Activated CD4-positive, alpha-beta T cell treated with anti-CD3 and anti-CD28 coated beads for 4 hours (primary cell): Measurements from ENCODE around the gene ITIH4.

Experiments used
- DNase-seq, 2 donors: peaks; one replicate each; pipeline ENCODE4 v3.0.0-alpha.2; 2020

ITIH4 gene

DNA sequence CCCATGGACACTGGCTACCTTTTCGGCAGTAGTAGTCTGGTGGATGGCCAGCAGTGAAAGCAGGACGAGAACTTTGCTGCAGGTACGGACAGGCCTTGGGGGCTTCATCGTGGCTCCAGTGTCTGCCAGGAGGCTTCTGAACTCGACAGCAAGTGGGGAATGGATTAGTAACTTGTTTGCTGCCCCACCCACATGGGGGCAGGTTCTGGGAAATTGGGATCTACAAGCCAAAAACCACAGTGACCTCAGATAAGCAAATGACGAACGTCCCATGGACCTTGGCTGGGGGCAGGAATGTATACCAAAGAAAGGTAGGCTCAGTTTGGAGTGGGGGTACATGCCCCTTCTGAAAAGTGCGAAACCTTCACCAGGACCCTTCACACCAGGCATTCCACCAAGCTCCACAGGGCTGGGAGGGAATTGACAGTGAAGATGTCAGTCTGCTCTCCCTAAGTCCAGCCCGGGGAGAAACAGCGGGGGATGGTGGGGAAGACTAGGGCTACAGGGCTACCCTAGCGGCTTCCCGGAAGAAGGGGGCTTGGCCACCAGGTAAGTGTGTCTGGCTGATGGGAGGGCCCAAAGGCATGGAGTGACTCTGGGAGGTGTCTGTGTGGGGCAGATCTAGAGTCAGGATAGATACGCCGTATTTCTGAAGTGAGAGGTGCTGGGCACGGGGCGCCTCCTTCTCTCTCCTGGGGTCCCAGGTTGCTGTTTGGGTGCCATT, at the start of gene ITIH4:
TSS of gene ITIH4 (minus strand) at position 138 of the 724 bp plus-strand sequence. CDS start at position 108, 30 bp downstream.
- no peak for DNase-seq

DNA sequence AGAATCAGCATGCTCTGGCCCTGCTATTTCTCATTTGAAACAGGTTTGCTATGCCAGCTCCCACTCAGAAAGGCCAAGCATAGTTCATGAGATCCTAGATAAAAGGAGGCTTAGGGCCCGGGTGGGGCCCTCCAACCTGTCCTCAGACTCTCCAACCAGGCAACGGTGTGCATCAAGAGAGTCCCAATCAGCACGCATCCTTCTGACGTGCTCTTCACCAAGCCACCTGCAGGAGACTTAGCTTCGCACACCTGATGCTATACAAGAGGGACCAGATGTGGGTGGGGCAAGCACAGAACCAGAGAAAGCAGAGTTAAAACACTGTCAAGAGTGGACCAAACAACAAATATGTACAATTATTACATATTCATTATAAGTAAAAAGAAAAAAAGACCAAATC, 49.6 kb upstream of the ITIH4 start:
- no peak for DNase-seq

DNA sequence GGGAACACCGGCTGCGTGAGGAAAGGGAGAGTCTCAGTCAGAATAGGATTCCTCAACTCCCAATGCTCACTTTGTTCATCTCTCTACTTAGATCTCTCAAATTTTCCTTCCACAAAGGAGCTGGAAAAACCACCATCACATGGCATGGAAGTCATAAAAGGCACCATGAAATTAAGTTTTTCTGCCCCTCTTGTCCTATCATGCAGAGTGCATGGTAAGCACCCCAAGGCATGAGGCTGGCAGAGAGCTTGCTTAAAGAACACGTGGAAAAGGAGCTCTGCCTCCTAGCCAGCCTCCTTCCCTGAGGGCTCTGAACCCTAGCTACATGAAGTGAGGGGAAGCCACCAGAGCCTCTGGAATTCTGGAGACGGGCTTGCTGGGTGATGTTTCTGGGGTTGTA, 49.1 kb upstream of the ITIH4 start:
- no peak for DNase-seq

DNA sequence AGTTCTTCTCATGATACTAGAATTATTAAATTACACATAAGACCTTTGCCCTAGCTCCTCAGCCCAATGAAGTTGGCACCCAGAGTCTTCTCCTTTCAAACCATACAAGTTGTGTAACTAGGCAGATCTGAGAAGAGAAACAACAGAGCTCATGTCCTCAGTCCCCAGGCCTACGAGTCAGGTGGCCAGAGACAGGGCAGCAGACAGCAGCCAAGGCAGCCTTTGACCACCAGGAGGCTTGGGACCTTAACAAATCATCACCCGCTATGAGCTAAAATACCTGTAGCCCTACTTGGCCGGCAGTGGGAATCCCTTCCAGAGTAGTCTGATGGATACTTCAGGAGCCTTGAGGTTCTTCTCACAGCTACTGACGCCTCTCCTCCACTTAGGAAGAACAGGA, 48.6 kb upstream of the ITIH4 start:
- no peak for DNase-seq

DNA sequence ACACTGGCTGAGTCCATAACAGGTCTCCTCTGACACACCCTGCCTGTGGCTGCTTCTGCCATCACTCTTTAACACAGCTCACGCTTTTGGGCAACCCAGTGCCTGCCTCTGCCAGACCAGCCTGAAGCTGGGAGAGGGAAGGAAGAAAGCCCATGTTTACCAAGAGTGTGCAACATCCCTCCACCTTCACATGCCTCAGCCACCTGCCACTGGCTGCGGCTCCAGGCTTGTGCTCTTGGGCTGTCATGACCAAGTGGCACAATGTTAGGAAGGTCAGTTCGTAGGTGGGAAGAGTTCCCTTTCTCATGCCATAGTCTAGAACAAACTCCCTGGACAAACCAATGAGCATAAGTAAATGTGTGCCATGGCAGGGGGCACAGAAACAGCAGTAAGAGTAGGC, 46.6 kb upstream of the ITIH4 start:
- DNase-seq = no peak

GRCh38 chr3:52874864-52875587, 44.6 kb upstream of the ITIH4 start:
- DNase-seq = no peak

GRCh38 chr3:52874160-52874701, 43.8 kb upstream of the ITIH4 start:
- no peak for DNase-seq

DNA sequence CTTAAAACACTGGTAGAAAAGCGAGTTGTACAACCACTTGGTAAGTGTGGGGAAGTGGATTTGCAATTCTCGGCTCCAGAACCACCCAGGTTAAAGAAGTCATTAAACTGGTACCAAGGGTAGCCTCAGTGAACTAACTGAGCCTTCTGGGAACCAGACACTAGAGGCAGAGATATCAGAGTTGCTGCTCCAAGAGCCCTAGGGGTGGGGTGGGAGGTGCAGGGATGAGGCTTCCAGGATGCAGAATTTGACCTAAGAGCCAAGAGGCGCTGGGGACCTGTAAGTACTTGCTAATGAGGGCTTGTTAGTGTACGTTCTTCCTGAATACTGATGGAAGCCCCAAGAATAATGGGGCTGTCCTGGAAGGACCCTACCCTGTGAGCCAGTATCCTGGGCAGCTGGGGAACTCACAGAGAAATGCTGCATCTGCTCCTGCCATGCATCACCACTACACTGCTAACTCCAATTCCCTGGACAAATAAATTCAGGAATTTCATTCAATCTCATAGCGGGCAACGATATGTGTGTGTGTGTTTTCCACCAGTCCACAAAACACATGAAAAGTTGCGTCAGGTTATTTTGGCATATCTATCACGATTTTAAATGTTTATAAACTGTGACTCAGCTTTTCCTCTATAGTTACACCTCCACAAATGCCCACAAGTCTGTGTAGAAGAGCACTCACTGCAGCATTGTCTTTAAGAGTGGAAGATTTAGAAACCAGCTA, 43.1 kb upstream of the ITIH4 start:
- no peak for DNase-seq

DNA sequence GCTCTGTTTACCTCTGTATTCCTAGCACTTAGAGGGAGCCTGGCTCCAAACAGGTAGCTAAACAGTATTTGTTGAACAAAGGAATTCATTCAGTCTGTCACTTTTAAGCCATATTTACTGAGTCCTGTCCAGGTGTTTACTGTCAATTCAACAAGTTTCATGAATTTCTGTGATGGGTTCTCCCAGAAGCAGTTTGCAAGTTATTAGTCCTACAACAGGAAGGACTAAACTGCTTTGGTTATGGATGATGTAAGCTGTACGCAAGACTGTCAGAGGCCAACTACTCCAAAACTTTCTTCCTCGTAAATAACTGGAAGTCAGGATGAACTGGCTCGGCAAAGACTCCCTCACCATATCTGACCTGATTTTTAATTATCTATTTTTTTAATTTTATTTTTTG, 41.8 kb upstream of the ITIH4 start:
- no peak for DNase-seq

DNA sequence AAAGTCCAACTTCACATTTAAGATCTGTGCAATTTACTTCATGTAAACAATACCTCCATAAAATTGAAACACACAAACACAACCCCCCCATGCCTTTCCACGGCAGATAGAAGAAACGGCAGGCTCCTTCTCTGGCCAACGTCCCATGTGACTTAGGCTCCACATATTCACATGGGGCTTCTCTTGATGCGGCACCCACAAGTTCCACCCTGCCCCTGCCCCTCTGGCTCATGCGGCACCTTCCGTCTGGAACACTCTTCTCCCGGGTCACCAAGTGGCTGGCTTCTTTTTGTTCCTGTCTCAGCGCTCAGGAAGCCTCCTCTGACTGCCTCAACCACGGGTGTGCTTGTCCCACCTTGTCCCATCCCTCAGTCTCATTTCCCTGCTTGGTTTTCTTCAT, 41.3 kb upstream of the ITIH4 start:
- no peak for DNase-seq

DNA sequence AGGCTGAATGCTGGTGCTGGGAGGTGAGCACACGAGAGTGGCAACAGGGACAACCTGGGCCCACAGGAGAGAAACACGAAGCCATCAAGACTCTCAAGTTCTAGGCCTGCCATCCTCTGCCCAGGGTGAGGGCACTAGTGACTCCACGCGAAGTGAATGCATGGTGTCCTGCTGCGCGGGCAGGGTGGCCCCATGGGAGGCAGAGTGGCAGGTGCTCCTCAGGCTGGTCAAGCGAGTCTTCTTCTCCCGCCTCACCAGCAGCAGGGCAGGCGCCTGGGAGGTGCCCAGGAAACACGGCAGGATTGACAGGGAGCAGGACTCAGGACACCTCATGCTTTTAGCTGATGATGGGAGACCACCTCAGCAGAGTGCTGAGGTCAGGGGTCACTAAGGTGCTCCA, 40.0 kb upstream of the ITIH4 start:
- no peak for DNase-seq

GRCh38 chr3:52866427-52866826, 36.0 kb upstream of the ITIH4 start:
- DNase-seq = no peak

GRCh38 chr3:52865994-52866393, 35.5 kb upstream of the ITIH4 start:
- no peak for DNase-seq

GRCh38 chr3:52860424-52860768, 29.9 kb upstream of the ITIH4 start:
- no peak for DNase-seq

DNA sequence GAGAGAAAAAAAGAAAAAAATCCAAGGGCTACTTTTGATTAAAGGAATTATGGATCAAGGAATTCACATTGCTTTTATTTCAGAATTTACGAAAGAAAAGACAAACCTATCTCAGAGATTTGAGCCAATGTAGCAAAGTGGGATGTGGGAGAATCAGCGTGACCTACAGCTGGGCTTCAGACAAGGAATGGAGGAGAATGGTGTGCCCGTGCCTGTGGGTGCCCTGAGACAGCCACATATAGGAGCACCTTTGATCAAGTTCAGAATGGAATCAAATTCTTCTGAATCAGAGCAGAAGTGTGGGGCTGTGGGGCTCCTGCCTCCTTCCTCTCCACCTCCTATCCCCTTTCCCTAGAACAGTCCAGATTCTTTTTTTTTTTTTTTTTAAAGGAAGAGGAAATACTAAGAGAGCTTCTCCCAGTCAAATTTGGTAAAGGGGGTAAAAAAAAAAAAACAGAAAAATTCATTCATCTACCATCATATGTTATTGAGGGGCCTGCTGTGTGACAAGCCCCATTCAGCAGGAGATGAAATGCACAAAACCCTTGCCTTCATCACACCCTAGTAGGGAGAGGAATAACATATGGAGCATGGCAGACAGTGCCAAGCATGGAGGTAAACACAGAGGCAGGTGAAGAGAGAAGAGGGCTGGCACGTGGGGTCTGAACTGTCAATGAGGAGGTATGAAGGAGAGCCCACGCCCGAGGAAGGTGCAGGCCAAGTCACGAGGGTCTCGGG, 29.4 kb upstream of the ITIH4 start:
- no peak for DNase-seq

DNA sequence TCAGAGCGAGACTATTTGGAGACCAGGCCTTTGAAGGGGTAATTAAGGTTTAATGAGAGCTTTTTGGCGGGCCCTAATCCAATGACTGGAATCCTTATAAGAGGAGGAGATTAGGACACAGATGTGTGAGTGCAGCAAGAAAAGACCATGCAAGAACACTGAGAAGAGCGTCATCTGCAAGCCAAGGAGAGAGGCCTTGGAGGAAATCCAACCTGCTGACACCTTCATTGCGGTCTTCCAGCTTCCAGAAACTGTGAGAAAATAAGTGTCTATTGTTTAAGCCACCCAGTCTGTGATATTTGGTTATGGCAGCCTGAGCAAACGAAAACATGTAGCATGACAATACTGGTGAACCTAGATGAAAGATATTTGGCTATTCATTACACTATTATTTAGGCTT, 27.4 kb upstream of the ITIH4 start:
- DNase-seq = no peak

GRCh38 chr3:52857133-52857532, 26.7 kb upstream of the ITIH4 start:
- DNase-seq = no peak

GRCh38 chr3:52856666-52857065, 26.2 kb upstream of the ITIH4 start:
- DNase-seq = no peak

GRCh38 chr3:52854013-52854412, 23.5 kb upstream of the ITIH4 start:
- no peak for DNase-seq

DNA sequence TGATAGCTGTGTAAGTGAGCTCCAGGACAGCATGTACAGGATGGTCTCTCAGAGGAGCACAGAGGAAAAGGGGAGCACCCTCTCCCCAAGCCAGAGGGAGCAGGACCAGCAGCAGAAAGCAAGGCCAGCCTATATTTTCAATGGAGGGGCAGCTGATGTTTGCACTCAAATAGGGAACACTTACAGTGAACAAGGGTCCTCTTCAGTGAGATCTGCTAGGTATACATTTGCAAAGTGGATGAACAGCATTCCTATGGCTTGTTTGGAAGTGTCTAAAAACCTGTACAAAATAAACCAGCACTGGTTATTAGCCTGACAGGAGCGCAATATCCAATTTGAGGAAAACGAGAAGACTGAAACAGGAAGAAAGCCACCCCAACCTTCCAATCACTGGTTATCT, 21.9 kb upstream of the ITIH4 start:
- no peak for DNase-seq

GRCh38 chr3:52851348-52851747, 20.9 kb upstream of the ITIH4 start:
- peak in 1 of 2 donors; percentile 9 for DNase-seq

GRCh38 chr3:52849656-52850055, 19.2 kb upstream of the ITIH4 start:
- no peak for DNase-seq

- no peak for DNase-seq
These were observed 18.1 kb upstream of the ITIH4 start for GRCh38 chr3:52848617-52849016.
